Right lobe of liver (tissue), 6 donors: ENCODE data around the gene CHST3. TPM values are rescaled to one million over a fixed set of nuclear protein-coding genes. Genes with fewer than 3 reads are reported as not detected.

Source experiments
- ATAC-seq, 4 donors: fragments of 200-7000 bp; cut with Tn5 transposase; one replicate each; pipeline ENCODE4 v1.9.1; 2020; ENCODE audit warnings: mild to moderate bottlenecking in 4 of 4, moderate library complexity in 4 of 4
- DNase-seq, 3 donors: peaks; one replicate each; pipeline ENCODE4 v3.0.0-alpha.2; 2020
- H3K27ac ChIP-seq, 3 donors: fragments of 200-600 bp; one replicate each; pipeline ENCODE4 v1.8.0; 2022
- H3K27me3 ChIP-seq, 2 donors: fragments of 200-600 bp; one replicate each; pipeline ENCODE4 v1.8.0; 2022
- H3K36me3 ChIP-seq, 4 donors: fragments of 200-600 bp; sonication (generic) in 1 of 4; one replicate each; pipeline versions ENCODE4 v1.5.1 to v1.8.0; 2017 to 2022; ENCODE audit warnings: control low read depth in 1 of 4
- H3K4me1 ChIP-seq, 4 donors: fragments of 200-600 bp; sonication (generic) in 1 of 4; one replicate each; pipeline versions ENCODE4 v1.5.1 to v1.8.0; 2017 to 2022; ENCODE audit warnings: control low read depth in 1 of 4
- H3K4me3 ChIP-seq, 3 donors: fragments of 200-600 bp; one replicate each; pipeline ENCODE4 v1.8.0; 2022
- H3K9me3 ChIP-seq, 4 donors: fragments of 200-600 bp; sonication (generic) in 1 of 4; one replicate each; pipeline versions ENCODE4 v1.5.1 to v1.8.0; 2017 to 2022; ENCODE audit warnings: control low read depth in 1 of 4
- POLR2A ChIP-seq: fragments of 450-650 bp; IDR thresholded peaks from one replicate; pipeline ENCODE4 v1.6.1; 2017; ENCODE audit warnings: antibody characterized with exemption, mild to moderate bottlenecking
- WGBS: methylation state at CpG from one replicate; pipeline ENCODE4 v1.1.6; 2018; ENCODE audit warnings: low coverage, low lambda C conversion rate; ENCODE audit not compliant: insufficient coverage; ENCODE audit errors: missing lambda C conversion rate; 5-methylcytosine and 5-hydroxymethylcytosine counted together
- intact Hi-C, 2 donors: fragments of 100-400 bp; cut with DNase I; formaldehyde crosslinking; loops; one replicate each; pipeline versions ENCODE4 v1.11.2 to v1.14.1; 2022
- total RNA-seq, 6 experiments: library from RNA; depleted of rRNA in 2 of 6; stranded (reverse); fragments of >200 nt in 2 of 6; fragmentation: NEBNext Ultra II Directional in 3 of 6; extraction: Animal tissue kit (Norgen Biotek cat#: 25700) in 3 of 6; gene quantifications; one replicate each; pipeline versions ENCODE4 v1.1.0 to v1.2.4, GENCODE V29; 2016 to 2023
- TF ChIP-seq, protein P1 (sequence below), 4 donors: fragments of 200-600 bp in 3 of 4; fragments of 450-650 bp in 1 of 4; IDR thresholded peaks; one replicate each; pipeline versions ENCODE4 v1.5.1 to v1.8.0; 2016 to 2022; ENCODE audit warnings: antibody characterized with exemption in 4 of 4, mild to moderate bottlenecking in 2 of 4
- donor health status: DM: no; HTN: yes; CAD: no.
- donor health status: DM: no; HTN: no; CAD: no.
- donor health status: DM: no; HTN: no; CAD: no.
- donor health status: DM: no; HTN: yes; CAD: no.
- donor health status: DM: no; HTN: yes; CAD: no.

Gene CHST3
- total RNA-seq, 6 experiments from 2014 or later = 0.81 to 2.5 (median 1.8) TPM

- no peak for TF ChIP-seq POLR2A
- TF ChIP-seq, protein P1, sequence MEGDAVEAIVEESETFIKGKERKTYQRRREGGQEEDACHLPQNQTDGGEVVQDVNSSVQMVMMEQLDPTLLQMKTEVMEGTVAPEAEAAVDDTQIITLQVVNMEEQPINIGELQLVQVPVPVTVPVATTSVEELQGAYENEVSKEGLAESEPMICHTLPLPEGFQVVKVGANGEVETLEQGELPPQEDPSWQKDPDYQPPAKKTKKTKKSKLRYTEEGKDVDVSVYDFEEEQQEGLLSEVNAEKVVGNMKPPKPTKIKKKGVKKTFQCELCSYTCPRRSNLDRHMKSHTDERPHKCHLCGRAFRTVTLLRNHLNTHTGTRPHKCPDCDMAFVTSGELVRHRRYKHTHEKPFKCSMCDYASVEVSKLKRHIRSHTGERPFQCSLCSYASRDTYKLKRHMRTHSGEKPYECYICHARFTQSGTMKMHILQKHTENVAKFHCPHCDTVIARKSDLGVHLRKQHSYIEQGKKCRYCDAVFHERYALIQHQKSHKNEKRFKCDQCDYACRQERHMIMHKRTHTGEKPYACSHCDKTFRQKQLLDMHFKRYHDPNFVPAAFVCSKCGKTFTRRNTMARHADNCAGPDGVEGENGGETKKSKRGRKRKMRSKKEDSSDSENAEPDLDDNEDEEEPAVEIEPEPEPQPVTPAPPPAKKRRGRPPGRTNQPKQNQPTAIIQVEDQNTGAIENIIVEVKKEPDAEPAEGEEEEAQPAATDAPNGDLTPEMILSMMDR (IDR thresholded peaks at IDR 0.05) = no peak
- H3K27ac ChIP-seq = no peak overlapping the region
- H3K27me3 ChIP-seq = no peaks in the 10 kb centered on the region
- 56% methylated on average over 6 of the region's 9 CpGs for WGBS
- H3K9me3 ChIP-seq = no peaks in the 10 kb centered on the region
- H3K36me3 ChIP-seq = no peaks in the 10 kb centered on the region
- ATAC-seq (no peak), DNase-seq (no peak)
- intact Hi-C loops = no loop called here
- H3K4me3 ChIP-seq = no peak overlapping the region
- no peaks in the 10 kb centered on the region for H3K4me1 ChIP-seq
Measured at GRCh38 chr10:71920540-71921323, 43.5 kb upstream of the CHST3 start.

DNA sequence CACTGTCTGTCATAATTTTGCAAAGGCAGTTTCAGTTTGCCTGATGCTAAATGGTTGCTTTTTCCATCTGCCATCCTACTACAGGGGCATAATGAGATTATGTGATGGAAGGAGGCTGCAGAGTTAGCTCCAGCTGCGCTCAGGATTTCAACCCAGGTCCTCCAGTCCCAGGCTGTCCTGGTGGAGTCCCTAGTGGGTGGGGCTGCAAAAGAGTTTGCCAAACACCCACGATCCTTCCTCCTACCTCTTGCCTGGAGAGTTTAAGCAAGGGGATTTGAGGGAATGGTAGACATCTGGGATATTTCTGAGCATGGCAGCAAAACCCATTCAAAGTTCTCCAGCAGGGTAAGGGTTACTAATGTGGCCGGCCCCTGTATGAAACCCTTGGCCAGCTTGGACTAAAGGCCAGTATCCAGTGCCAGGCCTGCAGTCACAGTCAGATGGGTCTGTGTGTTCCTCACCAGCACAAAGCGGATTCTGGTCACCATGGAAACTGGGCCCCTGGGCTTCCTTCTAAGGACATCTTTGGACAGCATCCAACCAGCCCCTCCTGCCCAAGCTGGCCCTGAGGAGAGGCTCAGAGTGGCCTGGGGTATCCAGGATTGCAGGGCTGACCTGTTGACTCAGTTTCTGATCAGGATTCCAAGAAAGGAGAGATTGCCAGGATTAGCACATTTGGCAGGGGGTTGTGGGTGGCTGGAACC is 42.7 kb upstream of the CHST3 start:
- no peak overlapping the region for H3K27ac ChIP-seq
- H3K4me3 ChIP-seq = no peak overlapping the region
- H3K9me3 ChIP-seq = no peaks in the 10 kb centered on the region
- H3K4me1 ChIP-seq = no peaks in the 10 kb centered on the region
- DNase-seq = no peak
- intact Hi-C loops = no loop called here
- WGBS = 47% methylated on average over 3 of the region's 4 CpGs
- H3K36me3 ChIP-seq = no peaks in the 10 kb centered on the region
- H3K27me3 ChIP-seq = no peaks in the 10 kb centered on the region
- TF ChIP-seq, protein P1 (IDR thresholded peaks at IDR 0.05) = no peak
- no peak for TF ChIP-seq POLR2A
- no peak for ATAC-seq

GRCh38 chr10:71923138-71923692 is 41.0 kb upstream of the CHST3 start:
- no peaks in the 10 kb centered on the region for H3K4me1 ChIP-seq
- no peaks in the 10 kb centered on the region for H3K36me3 ChIP-seq
- TF ChIP-seq POLR2A = no peak
- TF ChIP-seq, protein P1 (IDR thresholded peaks at IDR 0.05) = no peak
- ATAC-seq (peak in 1 of 4 donors; percentile 28), DNase-seq (no peak)
- H3K27me3 ChIP-seq = no peaks in the 10 kb centered on the region
- 71% methylated on average over 7 of the region's 7 CpGs for WGBS
- intact Hi-C loops = no loop called here
- H3K4me3 ChIP-seq = no peak overlapping the region
- H3K9me3 ChIP-seq = no peaks in the 10 kb centered on the region
- no peak overlapping the region for H3K27ac ChIP-seq

DNA sequence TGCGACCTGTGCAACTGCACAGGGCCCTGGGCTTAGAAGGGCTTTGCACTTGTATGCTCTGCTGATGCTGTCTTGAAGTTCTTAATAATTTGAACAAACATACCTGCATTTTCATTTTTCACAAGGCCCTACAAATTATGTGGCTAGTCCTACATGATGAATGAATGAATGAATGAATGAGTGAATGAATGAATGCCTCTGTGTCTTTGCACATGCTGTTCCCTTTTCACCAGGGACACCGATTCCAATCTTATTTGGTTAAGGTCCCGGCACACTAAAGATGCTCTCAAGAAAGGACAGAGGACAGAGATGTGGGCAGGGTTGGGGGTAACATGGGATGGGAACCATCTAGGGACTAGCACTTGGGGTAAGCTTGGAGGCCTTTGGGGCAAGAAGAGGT is 39.4 kb upstream of the CHST3 start:
- Histone ChIP-seq H3K36me3 (no peaks in the 10 kb centered on the region), H3K4me1 (no peaks in the 10 kb centered on the region), H3K27me3 (no peaks in the 10 kb centered on the region), H3K27ac (no peak overlapping the region), H3K4me3 (no peak overlapping the region), H3K9me3 (no peaks in the 10 kb centered on the region)
- WGBS = 80% methylated on average over 3 of the region's 3 CpGs
- intact Hi-C loops = no loop called here
- DNase-seq = no peak
- ATAC-seq = no peak
- TF ChIP-seq, protein P1 (IDR thresholded peaks at IDR 0.05) = no peak
- TF ChIP-seq POLR2A = no peak
